Measurements from ENCODE around the gene PRPSAP1.

Gene PRPSAP1

DNA sequence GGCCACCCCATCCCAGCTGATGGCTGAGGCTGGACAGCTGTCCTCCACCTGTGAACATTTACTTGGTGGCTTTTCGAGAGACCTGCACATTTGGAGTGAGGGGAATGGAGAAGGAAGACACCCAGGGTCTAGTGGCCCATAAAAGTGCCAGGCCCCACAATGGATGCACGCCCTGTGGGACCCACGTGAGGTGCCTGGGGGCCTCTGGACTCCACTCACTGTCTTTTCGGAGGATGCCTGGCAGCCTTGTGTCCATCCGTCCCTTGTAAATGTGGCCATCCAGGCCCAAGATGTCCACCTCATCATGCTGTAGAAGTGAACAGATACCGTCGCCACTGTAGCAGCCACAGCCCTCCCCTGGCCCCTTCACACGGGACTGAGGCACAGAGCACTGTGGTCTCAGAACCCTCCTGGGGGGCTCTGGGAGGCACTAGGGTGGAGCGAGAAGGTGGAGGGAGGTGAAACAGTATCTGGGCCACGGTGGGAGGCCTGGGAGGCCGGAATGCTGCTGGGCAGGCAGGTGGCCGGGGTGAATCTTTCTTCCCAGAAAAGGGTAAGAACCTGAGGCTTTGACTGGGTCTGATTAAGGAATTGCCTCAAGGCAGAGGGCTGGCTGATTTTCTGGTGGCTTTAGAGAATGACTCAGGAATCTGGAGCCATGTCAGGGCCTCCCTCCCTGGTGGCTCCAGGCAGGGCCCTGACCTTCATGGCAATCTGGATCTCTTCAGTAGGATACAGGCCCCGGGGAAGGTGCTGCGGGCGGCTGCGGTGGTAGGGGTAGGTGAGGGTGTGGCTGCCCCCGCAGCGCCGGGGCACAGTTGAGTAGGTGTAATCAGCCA, 77.0 kb downstream of the PRPSAP1 start:
- DNase-seq, result no peak

DNA sequence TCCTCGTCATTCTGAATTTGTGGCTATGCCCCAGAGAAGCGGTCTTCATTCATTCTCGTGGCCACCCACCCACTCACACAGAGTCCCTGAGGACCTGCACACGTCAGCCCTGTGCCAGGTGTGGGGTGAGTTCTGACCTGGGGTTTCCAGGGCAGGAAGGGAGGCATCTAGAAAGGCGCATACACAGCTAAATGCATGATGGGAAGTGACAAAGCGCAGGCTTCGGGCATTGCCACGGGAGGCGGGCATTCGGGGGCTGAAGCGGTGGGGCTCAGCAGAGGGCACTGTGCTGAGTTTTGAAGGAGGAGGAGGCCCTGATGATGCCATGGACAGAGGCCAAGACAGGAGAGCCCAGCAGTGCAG, 77.7 kb downstream of the PRPSAP1 start:
- no peak for DNase-seq

DNA sequence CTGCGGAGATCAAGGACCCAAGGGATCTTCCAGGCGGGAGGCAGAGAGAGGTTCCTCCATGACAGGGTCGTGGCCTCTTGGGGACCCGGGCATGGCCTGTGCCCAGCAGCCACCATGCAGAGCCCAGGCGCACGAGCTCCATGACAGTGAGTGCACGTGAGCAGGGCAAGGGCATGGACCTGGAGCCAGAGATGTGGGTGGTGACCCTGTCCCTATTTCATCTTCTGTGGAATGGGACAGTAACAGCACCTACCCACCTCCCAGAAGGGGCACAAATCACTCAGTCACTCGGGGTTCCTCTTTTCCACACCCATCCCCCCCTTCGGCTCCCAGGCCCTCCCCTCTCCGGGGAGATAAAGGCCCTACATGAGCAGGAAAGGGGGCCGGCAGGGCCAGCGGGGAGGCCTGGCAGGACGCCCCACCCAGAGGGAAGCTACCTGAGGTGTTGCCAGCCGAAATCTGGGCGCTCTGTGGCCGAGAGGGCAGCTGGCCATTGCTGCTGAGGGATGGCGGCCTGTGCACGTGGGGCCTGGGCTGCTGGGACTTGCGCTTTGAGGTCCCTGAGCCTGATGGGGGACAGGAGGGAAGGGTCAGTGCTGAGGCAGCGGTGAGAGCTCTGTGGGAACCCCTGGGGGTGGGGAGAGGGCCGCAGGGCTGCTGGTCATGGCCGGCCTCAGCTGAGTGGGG, 78.2 kb downstream of the PRPSAP1 start:
- DNase-seq, result no peak

DNA sequence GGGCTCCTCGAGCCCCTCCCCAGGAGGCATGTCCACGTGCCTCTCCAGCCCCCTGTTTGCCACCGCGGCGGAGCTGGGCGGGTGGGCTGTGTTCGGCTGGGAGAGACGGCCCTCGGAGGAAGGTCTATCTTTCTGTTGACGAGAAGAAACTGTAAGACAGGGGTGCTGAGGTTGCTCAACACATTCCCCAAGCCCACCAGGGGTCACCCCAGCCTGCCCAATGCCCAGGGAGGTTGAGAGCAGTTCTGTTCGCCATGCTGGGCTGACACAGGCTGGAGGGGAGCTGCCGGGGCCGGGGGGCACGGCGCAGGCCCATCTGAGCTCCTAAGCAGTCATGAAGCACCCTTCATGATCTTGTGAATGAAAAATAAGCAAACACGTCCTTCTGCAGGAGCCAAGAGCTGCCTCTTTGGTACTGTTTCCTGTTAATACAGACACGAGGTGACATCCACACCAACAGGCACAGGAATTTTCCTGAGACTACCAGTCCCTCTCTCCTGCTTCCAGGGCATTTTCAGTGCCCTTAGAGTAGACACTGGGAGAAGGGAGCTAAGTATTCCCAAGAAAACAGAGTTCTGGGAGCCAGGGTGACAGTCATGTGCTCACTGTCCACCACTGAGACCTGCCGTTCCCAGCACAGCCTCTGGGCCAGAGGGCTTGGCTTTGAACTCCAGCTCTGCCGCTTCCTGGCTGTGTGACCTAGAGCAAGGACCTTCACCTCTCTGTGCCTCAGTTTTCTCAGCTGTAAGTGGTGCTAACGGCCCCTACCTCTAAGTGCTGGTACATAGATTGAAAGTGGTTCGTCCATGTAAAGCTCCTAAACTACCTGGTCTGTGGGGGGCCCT, 79.4 kb downstream of the PRPSAP1 start:
- no peak for DNase-seq

DNA sequence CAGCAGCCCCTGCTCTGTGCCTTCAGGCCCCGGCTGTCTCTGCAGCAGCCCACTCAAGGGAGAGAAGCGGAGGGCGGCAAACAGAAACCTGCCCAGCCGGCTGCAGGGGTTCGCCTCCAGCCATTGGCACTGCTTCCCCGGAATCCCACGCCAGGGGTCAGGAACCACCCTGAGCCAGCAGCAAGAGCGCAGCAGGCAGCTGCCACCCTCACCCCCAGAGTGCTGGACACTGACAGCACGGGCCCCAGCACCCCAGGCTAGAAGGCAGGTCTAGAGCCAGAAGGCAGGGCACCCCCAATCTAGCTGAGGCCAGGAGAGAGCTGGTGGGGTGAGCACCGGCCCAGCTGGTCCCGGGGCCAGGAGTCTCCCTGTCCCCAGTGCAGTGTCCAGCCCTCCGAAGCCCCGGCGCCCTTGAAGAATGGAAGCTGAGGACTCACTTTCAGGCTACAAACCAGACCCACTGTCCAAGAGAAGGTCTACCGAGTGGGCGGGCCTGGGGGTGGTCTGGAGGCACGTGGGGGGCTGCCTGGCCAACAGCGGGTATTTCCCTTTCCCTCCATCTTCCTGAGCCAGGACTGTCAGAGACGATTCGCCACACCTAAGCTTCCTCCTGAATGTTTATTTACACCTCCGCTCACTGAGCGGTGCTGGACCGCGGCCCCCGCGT, 80.1 kb downstream of the PRPSAP1 start:
- DNase-seq, result no peak

DNA sequence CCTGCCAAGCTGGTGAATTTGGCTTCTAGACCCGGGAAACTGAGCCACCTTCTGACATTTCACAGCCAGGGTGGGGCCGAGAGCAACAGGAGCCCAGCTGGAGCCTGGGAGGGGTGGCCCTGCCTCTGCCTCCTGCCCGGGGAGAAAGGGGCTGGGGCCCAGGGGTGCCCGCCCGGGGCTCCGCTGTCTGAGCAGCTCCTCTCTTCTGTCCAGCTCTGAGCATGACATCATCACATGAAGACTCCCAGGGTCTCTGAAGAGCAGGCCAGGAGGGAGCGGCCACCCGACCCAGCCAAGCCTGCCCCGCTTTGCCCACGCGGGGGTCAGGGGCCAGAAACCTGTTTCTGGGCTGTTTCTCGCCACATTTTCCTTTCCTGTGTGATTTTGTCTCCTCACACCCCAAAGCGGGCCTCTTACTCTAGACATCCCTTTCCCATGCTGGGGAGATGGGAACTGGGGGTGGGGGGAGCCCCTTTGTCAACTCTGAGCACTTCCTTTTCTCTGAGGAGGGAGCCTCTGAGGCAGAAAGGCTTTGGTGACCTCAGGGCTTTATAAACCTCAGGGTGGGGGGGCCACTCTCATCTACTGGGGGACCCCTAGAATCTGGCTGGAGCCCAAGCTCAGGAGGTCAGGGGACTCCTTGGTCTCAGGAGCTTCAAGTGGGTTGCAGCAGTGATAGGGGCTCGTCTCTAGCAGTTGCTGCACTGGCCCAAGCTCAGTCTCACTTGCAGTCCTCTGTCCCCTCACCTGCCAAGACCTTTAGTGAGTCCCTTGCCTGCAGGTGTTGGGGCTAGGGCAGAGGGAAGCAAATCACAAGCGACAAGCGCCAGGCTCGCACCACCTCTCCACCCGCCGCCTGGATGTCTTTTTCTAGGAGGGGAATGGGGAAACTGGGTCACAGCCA, 80.9 kb downstream of the PRPSAP1 start:
- peak; percentile 80 for DNase-seq

DNA sequence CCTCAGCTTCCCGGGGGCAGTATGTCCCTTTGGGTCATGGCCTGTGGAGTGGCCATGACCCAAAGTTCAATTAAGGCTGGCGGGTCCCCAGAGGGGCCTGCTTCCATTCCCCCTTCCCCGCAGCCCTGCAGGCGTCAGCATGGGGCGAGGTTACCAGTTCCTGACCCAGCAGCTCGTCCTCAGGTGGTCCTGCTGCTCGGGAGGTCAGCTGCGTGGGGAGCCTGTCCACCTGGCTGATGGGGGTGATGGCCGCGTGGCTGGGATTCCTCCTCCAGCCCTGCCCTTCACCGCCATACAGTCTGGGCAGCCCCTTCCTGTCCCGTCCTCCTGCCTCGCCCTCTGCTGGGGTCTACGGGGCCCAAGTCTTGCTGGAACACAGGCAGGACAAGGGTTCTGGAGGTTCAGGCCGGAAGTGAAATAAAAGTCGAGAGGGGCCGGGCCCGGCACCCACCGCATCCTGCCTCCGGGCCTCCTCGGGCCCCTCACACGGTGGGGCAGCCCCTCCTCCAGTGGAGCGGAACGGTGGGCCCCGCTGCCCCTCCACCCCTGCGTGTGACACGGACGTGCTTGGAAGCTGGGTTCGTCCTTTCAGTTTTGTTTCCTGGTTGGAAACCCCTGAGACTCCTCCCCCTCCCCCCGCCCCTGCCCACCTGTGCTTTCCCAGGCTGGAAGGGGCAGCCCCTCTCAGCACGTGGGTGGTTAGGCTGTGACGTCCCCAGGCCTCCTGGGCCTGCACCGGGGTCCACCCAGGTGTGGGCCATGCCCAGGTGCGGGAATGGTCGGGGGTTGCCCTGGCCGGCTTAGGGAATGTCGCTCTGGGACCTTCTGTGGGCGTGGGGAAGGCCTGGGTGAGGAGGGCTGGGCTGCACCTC, 81.8 kb downstream of the PRPSAP1 start:
- peak; percentile 94 for DNase-seq

DNA sequence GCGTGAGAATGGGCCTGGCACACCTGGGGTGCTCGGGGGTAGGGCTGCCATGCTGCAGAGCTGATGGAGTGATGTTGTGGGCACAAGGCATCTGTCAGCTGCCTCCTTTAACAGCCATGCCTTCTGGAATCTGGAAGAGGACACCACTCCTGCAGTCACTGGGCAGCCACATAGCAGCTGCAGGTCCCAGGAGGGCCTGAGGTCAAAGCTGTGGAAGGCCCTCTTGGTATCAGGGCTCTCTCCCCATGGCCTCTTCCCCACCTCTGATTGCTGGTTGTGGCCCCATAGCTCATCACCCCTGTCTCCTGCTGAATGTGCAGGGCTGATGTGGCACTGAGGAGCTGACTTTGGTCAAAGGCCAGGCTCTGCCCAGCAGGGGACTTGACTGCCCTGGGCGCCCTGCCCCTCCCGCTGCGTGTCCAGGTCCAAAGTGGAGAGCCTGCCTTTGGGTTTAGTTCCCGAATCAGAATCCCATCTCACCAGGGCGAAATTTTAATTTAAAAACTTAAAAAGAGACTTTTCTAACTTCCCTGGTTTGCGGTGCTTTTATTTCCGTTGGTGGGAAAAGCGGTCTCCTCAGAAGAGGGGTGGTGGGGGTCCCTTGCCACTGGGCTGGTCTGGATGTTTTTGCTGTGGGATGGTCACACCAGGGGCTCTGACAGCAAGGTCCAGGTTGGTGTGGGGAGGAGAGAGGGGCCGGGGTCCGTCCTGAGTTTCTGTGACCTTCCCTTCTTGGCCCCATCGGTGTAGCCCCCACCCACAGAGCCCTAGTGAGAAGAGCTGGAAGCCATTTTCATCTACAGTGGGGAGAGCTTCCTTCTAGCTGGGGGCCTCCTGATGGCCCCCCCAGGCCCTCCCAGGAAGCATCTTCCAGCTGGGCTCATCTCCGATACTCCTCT, 82.7 kb downstream of the PRPSAP1 start:
- DNase-seq, result peak; percentile 66

DNA sequence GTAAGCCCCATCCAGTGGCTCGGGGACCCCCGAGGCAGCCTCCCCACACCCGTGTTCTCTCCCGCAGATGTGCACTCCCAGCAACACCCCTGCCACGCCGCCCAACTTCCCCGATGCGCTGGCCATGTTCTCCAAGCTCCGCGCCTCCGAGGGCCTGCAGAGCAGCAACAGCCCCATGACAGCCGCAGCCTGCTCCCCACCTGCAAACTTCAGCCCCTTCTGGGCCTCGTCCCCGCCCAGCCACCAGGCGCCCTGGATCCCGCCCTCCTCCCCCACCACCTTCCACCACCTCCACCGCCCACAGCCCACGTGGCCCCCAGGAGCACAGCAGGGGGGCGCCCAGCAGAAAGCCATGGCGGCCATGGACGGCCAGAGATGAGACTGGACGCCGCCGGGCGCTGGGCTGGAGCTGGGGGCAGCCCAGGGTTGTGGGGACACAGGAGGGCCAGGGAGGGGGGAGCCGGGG, 83.6 kb downstream of the PRPSAP1 start:
- DNase-seq, result peak; percentile 76

DNA sequence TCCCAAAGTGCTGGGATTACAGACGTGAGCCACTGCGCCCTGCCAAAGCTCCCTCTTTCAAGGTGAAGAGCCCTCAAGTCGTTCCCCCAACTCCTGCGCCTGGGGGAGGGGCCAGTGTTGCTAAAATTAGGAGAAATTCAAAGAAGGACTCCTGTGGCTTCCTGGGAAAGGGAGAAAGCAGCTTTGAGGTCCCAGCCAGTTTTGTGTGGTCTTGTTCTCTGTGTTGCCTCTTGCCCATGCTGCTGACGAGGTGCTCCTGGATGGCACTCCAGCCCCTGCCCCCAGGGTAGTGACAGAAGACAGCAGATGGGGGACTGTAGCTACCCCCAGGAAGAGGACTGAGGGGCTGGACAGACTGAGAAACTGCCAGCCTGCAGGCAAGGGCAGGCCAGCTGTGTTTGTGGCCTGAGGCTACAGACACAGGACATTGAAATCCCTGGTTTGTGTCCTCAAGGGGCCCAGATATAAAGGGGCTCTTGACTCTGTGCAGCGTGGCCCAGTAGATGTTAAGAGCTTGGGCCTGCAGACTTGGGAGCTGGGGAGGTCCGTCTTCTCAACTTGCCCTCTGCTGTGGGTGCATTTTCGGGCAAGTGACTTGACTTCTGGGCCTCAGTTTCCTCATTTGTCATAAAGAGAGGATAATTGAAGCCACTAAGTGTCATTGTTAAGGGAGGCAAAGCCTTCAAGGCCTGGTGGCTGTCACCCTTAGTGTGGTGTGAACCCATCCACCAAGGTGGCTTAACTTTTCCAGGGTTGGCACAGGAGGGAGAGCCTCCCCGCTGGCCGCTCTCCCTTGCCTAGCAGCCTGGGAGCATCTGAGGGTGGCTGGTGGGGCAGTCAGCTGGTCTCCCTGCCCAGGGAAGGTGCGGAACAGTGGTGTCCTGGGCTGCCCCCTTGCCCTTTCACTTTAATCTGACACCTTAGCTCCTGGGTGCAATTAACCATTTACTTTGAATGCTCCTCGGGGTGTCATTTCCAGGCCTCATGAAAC, 84.4 kb downstream of the PRPSAP1 start:
- peak; percentile 60 for DNase-seq

DNA sequence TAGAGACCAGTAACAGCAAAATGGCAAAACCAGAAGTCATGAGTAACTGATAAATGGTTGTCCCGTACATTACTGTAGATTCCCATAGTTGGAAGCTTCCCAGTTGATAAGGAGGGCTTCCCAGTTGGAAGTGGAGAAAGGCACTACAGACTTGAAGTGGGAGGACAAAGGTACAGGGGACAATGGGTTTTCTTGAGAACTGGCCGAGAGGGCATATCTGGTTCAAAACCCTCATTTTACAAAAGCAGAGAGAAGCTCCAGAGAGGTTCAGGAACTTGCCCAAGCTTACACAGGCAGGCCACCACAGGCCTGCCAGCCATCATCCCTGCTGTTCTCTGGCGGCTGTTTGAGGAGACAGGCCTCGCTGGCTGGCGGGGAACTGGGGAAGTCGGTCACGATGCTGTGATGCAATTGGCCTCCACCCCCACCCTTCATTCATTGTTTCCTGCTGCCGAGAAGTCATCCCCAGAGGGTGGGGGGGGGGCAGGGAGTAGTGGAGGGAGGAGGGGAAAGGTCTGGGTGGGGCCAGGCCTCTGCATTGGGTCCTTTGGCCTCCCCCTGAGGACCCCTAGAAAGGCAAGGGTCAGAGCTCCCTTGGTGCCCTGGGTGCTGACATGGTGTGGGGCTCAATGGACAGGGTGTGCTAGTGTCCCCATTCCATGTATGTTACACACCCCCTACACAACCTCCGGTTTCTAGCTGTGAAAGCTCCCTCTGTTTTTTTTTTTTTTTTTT, 85.5 kb downstream of the PRPSAP1 start:
- peak; percentile 85 for DNase-seq

DNA sequence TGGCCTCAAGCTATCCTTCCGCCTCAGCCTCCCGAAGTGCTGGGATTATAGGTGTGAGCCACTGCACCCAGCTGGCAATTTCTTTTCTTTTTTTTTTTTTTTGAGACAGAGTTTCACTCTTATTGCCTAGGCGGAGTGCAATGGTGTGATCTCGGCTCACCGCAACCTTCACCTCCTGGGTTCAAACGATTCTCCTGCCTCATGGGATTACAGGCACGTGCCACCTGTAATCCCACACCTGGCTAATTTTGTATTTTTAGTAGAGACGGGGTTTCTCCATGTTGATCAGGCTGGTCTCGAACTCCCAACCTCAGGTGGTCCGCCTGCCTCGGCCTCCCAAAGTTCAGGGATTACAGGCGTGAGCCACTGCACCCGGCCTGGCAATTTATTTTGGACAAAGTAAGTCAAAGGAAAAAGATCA, 86.1 kb downstream of the PRPSAP1 start:
- peak; percentile 42 for DNase-seq

DNA sequence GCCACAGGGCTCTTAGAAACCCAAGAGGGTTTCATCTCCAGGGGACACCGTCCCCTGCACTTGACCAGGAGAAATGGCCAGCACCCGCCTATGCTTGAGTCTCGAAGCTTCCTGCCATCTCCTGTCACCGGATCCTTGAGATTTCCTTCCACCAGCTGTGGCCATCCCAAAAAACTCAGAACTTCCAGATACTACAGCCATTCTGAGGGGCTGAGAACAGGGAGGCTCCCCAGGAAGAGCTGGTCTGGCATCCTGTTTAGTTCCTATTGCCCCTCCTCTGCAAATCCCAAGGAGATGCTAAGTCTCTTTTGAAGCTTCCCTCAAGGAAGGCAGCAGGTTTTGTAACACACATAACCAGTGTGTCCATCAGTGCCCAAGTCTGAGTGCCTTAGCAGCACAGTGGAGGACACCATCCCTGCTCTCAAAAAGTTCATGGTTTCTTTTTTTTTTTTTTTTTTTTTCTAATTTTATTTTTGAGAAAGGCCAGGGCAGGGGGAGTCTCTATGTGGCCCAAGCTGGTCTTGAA, 86.6 kb downstream of the PRPSAP1 start:
- DNase-seq, result no peak

DNA sequence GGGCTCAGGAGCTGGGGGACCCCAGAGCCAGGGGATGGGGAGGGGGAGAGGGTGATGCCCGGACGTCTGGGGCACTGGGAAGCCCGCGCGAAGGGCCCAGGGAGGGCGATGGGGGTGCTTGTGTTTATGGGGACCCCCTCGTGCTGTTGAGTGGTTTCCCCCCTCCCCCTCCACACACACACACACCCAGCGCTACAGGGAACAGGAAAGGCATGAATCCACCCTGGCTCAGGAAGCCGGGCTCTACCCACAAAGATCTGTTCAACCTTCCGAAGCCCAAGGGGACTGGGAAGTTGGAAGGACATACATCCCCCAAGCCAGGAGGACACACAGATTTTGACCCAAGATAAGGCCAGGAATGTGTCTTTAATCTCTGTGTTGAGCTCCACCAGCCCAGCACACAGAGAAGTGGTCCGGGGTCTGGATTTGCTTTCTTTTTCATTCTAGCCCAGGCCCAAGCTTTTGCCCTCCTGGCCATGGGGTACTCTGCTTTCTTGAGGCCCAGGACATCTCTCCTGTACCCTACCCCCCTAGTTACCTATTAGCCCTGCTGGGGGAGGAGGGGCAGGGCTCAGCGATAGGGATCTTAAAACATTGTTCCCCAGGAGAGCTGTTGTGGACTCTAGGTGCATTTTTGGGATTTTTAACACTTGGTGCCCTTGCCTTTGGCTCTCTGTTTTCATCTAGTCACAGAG, 87.3 kb downstream of the PRPSAP1 start:
- peak; percentile 53 for DNase-seq

DNA sequence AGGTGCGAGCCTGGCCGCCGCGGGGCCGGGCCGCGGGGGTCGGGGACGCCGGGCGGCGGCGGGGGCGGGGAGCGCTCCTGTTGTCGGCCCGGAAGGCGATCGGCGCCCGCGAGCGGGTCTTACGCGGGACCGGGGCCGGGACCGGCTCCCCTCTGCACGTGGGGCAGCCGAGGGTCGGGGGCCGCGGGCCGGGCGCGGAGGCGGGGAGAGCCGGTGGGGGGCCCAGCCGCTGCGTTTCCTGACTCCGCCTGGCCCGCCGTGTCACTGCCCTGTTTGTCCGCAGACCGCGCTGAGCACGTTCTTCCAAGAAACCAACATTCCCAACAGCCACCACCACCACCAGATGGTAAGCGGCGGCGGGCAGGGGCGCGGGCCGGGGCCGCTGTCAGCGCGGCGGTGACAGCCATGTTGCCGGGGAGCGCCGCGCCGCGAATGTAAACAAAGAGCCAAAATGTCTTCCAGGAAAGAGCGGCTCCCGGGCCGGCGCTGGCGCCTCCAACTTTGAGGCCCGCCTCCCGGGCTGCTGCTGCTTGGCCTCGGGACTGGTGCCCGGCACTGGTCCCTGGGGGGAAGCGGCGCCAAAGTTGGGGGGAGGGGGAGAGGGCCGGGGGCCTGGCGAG, 88.0 kb downstream of the PRPSAP1 start:
- DNase-seq, result peak; percentile 70
